Transverse colon (tissue), 4 donors: ENCODE measurements around the gene CCNQ.

Experiments
- CTCF ChIP-seq, 5 experiments: fragments of 200-600 bp in 3 of 5; fragments of 450-650 bp in 2 of 5; sonication (generic) in 3 of 5; IDR thresholded peaks; 1 replicate in 2 of 5; 2 replicates in 3 of 5; pipeline ENCODE4 v1.5.1; 2016 to 2017; ENCODE audit warnings: antibody characterized with exemption in 5 of 5, inconsistent platforms in 3 of 5, mild to moderate bottlenecking in 2 of 5, moderate library complexity in 1 of 5
- POLR2AphosphoS5 ChIP-seq, 3 donors: sonication (generic); formaldehyde crosslinking; IDR thresholded peaks; one replicate each; pipeline ENCODE4 v1.6.1; 2016; ENCODE audit warnings: antibody characterized with exemption in 3 of 3

- no peak for TF ChIP-seq CTCF (IDR thresholded peaks at IDR 0.05)
- no peak for TF ChIP-seq POLR2AphosphoS5 (IDR thresholded peaks at IDR 0.05)
Observed at GRCh38 chrX:153582896-153583295, 16.0 kb downstream of the CCNQ start.
